SKM-1 treated with dmso at 0.1 percent for 144 hours (cell line): ENCODE measurements around the gene PCDHB1.

Experiments
- DNase-seq: peaks from one replicate; lab custom pipeline; 2025; ENCODE audit not compliant: unreplicated experiment; lab: John Stamatoyannopoulos, UW

The PCDHB1 gene

GRCh38 chr5:141050622-141051520 lies at the start of gene PCDHB1:
Gene PCDHB1 (plus strand): TSS chr5:141051374. CDS start chr5:141051471, 97 bp downstream.
- DNase-seq = no peak

- no peak for DNase-seq
These were observed 49.7 kb upstream of the PCDHB1 start for GRCh38 chr5:141001446-141001843.

GRCh38 chr5:141001844-141002604 lies 49.1 kb upstream of the PCDHB1 start:
- DNase-seq = no peak

- DNase-seq = no peak
These were observed 48.6 kb upstream of the PCDHB1 start for GRCh38 chr5:141002605-141002965.

GRCh38 chr5:141003031-141003430 lies 48.1 kb upstream of the PCDHB1 start:
- no peak for DNase-seq

- DNase-seq = no peak
These were observed 47.2 kb upstream of the PCDHB1 start for GRCh38 chr5:141003791-141004611.

- no peak for DNase-seq
These were observed 43.4 kb upstream of the PCDHB1 start for GRCh38 chr5:141007791-141008190.

GRCh38 chr5:141010047-141010793 lies 41.0 kb upstream of the PCDHB1 start:
- no peak for DNase-seq

GRCh38 chr5:141017943-141018342 lies 33.2 kb upstream of the PCDHB1 start:
- DNase-seq = no peak

- no peak for DNase-seq
These were observed 28.8 kb upstream of the PCDHB1 start for GRCh38 chr5:141022384-141022783.

GRCh38 chr5:141031006-141031405 lies 20.2 kb upstream of the PCDHB1 start:
- DNase-seq = no peak

GRCh38 chr5:141032626-141033025 lies 18.5 kb upstream of the PCDHB1 start:
- no peak for DNase-seq

- DNase-seq = no peak
These were observed 12.1 kb upstream of the PCDHB1 start for GRCh38 chr5:141039061-141039460.

- no peak for DNase-seq
These were observed 11.7 kb upstream of the PCDHB1 start for GRCh38 chr5:141039517-141039916.

- no peak for DNase-seq
These were observed 10.9 kb upstream of the PCDHB1 start for GRCh38 chr5:141040093-141040770.

- peak; percentile 54 for DNase-seq
These were observed 10.3 kb upstream of the PCDHB1 start for GRCh38 chr5:141040771-141041426.

GRCh38 chr5:141041427-141041785 lies 9.8 kb upstream of the PCDHB1 start:
- no peak for DNase-seq

GRCh38 chr5:141042555-141042954 lies 8.6 kb upstream of the PCDHB1 start:
- no peak for DNase-seq

GRCh38 chr5:141051521-141051866 lies 320 bp downstream of the PCDHB1 start:
- DNase-seq = no peak

- no peak for DNase-seq
These were observed 26.7 kb downstream of the PCDHB1 start for GRCh38 chr5:141077826-141078225.
